Gastroesophageal sphincter (tissue), 4 donors: ENCODE measurements around the gene IFNA2. TPM values are rescaled to one million over a fixed set of nuclear protein-coding genes. Genes with fewer than 3 reads are reported as not detected.
"Not testable (repeated sequence)": the region's sequence is repeated elsewhere in the genome, so short reads cannot be mapped to it uniquely, and the experiment has no call there.

Source experiments
- ATAC-seq: fragments of 150-250 bp; one replicate; pipeline ENCODE4 v1.9.1; 2016; ENCODE audit warnings: mild to moderate bottlenecking, moderate library complexity
- H3K27ac ChIP-seq, 4 donors: fragments of 200-600 bp; sonication (generic) in 3 of 4; 1 replicate in 3 of 4; 2 replicates in 1 of 4; pipeline ENCODE4 v1.5.1; 2016 to 2019
- H3K27me3 ChIP-seq: fragments of 200-600 bp; sonication (generic); one replicate; pipeline ENCODE4 v1.5.1; 2019
- H3K36me3 ChIP-seq, 2 donors: fragments of 200-600 bp; sonication (generic); one replicate each; pipeline ENCODE4 v1.5.1; 2019; ENCODE audit warnings: control low read depth in 1 of 2
- H3K4me1 ChIP-seq, 3 donors: fragments of 200-600 bp; sonication (generic); 1 replicate in 2 of 3; 2 replicates in 1 of 3; pipeline ENCODE4 v1.5.1; 2016 to 2019; ENCODE audit warnings: control low read depth in 2 of 3
- H3K4me3 ChIP-seq, 2 donors: fragments of 200-600 bp; sonication (generic); one replicate each; pipeline ENCODE4 v1.5.1; 2019; ENCODE audit warnings: mild to moderate bottlenecking in 1 of 2, moderate library complexity in 1 of 2
- H3K9me3 ChIP-seq, 3 donors: fragments of 200-600 bp; sonication (generic); one replicate each; pipeline ENCODE4 v1.5.1; 2017 to 2019; ENCODE audit warnings: control low read depth in 2 of 3
- CTCF ChIP-seq, 4 experiments: fragments of 200-600 bp in 2 of 4; fragments of 450-650 bp in 2 of 4; sonication (generic) in 1 of 4; IDR thresholded peaks; one replicate each; pipeline ENCODE4 v1.5.1; 2017 to 2019; ENCODE audit warnings: antibody characterized with exemption in 4 of 4, mild to moderate bottlenecking in 2 of 4, moderate library complexity in 2 of 4
- EP300 ChIP-seq: sonication (generic); formaldehyde crosslinking; IDR thresholded peaks from one replicate; pipeline ENCODE4 v1.6.1; 2017; ENCODE audit warnings: antibody characterized with exemption, mild to moderate bottlenecking
- POLR2A ChIP-seq, 2 donors: fragments of 450-650 bp; IDR thresholded peaks; one replicate each; pipeline ENCODE4 v1.6.1; 2017; ENCODE audit warnings: antibody characterized with exemption in 2 of 2, mild to moderate bottlenecking in 2 of 2, moderate library complexity in 1 of 2
- POLR2AphosphoS5 ChIP-seq: sonication (generic); formaldehyde crosslinking; IDR thresholded peaks from one replicate; pipeline ENCODE4 v1.6.1; 2017; ENCODE audit warnings: antibody characterized with exemption
- WGBS, 2 donors: methylation state at CpG; one replicate each; pipeline ENCODE4 v1.1.5; 2018; ENCODE audit warnings: low coverage in 1 of 2; 5-methylcytosine and 5-hydroxymethylcytosine counted together
- total RNA-seq, 4 donors: library from RNA; depleted of rRNA; stranded (reverse); fragments of >200 nt; gene quantifications; one replicate each; pipeline ENCODE4 v1.1.0, GENCODE V29; 2016

IFNA2 gene
- total RNA-seq, 4 donors from 2014 or later, result not detected

GRCh38 chr9:21381448-21382339 lies 3.5 kb downstream of the IFNA2 start:
- no peaks in the 10 kb centered on the region for H3K4me1 ChIP-seq
- no peak overlapping the region for H3K4me3 ChIP-seq
- H3K9me3 ChIP-seq, result no peaks in the 10 kb centered on the region
- H3K27ac ChIP-seq, result no peak overlapping the region
- H3K36me3 ChIP-seq, result no peaks in the 10 kb centered on the region
- no peak for ATAC-seq
- 29 to 35% methylated on average over 5 of the region's 5 CpGs for WGBS, 2 donors
- peaks cover 11% of the 10 kb centered on the region for H3K27me3 ChIP-seq
- TF ChIP-seq EP300 (no peak), CTCF (IDR thresholded peaks at IDR 0.05) (no peak), POLR2A (IDR thresholded peaks at IDR 0.05) (no peak), POLR2AphosphoS5 (no peak)

GRCh38 chr9:21371467-21371866 lies 13.7 kb downstream of the IFNA2 start:
- H3K4me3 ChIP-seq, H3K27ac ChIP-seq, ATAC-seq, H3K36me3 ChIP-seq, H3K4me1 ChIP-seq, H3K27me3 ChIP-seq, H3K9me3 ChIP-seq: not testable (repeated sequence)
- 52 to 70% methylated on average over 1 to 3 of the region's 4 CpGs for WGBS, 2 donors

- Histone ChIP-seq H3K4me1 (no peaks in the 10 kb centered on the region), H3K27me3 (peaks cover 5% of the 10 kb centered on the region), H3K36me3 (no peaks in the 10 kb centered on the region), H3K27ac (no peak within 1 kb of the TSS), H3K4me3 (no peak within 1 kb of the TSS), H3K9me3 (no peaks in the 10 kb centered on the region)
- WGBS, 2 donors, result 83 to 86% methylated on average over 2 of the region's 3 CpGs
- no peak for ATAC-seq
- TF ChIP-seq EP300, result no peak
- no peak for TF ChIP-seq CTCF (IDR thresholded peaks at IDR 0.05)
- no peak for TF ChIP-seq POLR2A (IDR thresholded peaks at IDR 0.05)
- no peak for TF ChIP-seq POLR2AphosphoS5
Observed at GRCh38 chr9:21367957-21368356, 17.2 kb downstream of the IFNA2 start, which contains the start of gene IFNA13. IFNA13 (minus strand) TSS chr9:21368057; CDS start chr9:21368010, 47 bp downstream.

GRCh38 chr9:21367169-21367568 lies 18.0 kb downstream of the IFNA2 start:
- not testable (repeated sequence) for H3K27me3 ChIP-seq, H3K9me3 ChIP-seq, H3K36me3 ChIP-seq, H3K4me1 ChIP-seq, H3K27ac ChIP-seq, H3K4me3 ChIP-seq, ATAC-seq
- WGBS, 2 donors, result 86 to 100% methylated on average over 1 of the region's 2 CpGs

- H3K36me3 ChIP-seq, result no peaks in the 10 kb centered on the region
- peaks cover 5% of the 10 kb centered on the region for H3K27me3 ChIP-seq
- H3K4me1 ChIP-seq, result no peaks in the 10 kb centered on the region
- TF ChIP-seq POLR2A (IDR thresholded peaks at IDR 0.05) (no peak), CTCF (IDR thresholded peaks at IDR 0.05) (no peak), EP300 (no peak), POLR2AphosphoS5 (no peak)
- no peaks in the 10 kb centered on the region for H3K9me3 ChIP-seq
- H3K4me3 ChIP-seq, result no peak overlapping the region
- no peak overlapping the region for H3K27ac ChIP-seq
- ATAC-seq, result no peak
- WGBS, 2 donors, result 50 to 66% methylated on average over 1 to 5 of the region's 8 CpGs
Observed at GRCh38 chr9:21362287-21362686, 22.9 kb downstream of the IFNA2 start.
